GM12865 (cell line): ENCODE results near the gene PRUNE1.
A peak's percentile ranks its signal among the peaks of the same experiment; 100 is the strongest.

Experiments used
- DNase-seq: peaks from one replicate; pipeline ENCODE4 v3.0.0; 2010; ENCODE audit warnings: low read depth
- H3K4me3 ChIP-seq: 2 replicates; pipeline ENCODE4 v1.5.1; 2011; ENCODE audit warnings: mild to moderate bottlenecking, low read depth, low read length, control low read depth
- CTCF ChIP-seq: IDR thresholded peaks from 2 replicates; pipeline ENCODE4 v1.5.1; 2011; ENCODE audit warnings: low read length, control low read depth, low read depth, inconsistent platforms; ENCODE audit not compliant: insufficient read depth; ENCODE audit errors: missing control alignments

The PRUNE1 gene

GRCh38 chr1:150972417-150972940 is 35.8 kb upstream of the PRUNE1 start:
- H3K4me3 ChIP-seq, result no peak overlapping the region
- no peak for DNase-seq
- no peak for TF ChIP-seq CTCF

- no peak for TF ChIP-seq CTCF
- H3K4me3 ChIP-seq, result peak overlapping the region; percentile 78
- peak; percentile 33 for DNase-seq
Observed at GRCh38 chr1:150973258-150973835, 34.9 kb upstream of the PRUNE1 start.

- peak overlapping the region; percentile 78 for H3K4me3 ChIP-seq
- no peak for TF ChIP-seq CTCF
- peak; percentile 58 for DNase-seq
Observed at GRCh38 chr1:150973836-150974579, 34.2 kb upstream of the PRUNE1 start.

GRCh38 chr1:150974580-150975478 is 33.4 kb upstream of the PRUNE1 start, which contains the start of gene CERS2:
CERS2 (minus strand) TSS chr1:150974835; CDS start chr1:150969090, 5,745 bp downstream.
- DNase-seq, result peak; percentile 81
- peak within 1 kb of the TSS; percentile 78 for H3K4me3 ChIP-seq
- no peak for TF ChIP-seq CTCF

GRCh38 chr1:150976401-150976821 is 31.8 kb upstream of the PRUNE1 start:
- H3K4me3 ChIP-seq, result no peak overlapping the region
- no peak for TF ChIP-seq CTCF
- DNase-seq, result no peak

- DNase-seq, result peak; percentile 36
- no peak for TF ChIP-seq CTCF
- no peak overlapping the region for H3K4me3 ChIP-seq
Observed at GRCh38 chr1:150976879-150977694, 31.2 kb upstream of the PRUNE1 start.
